GM10248 (cell line): ENCODE measurements around the gene BOD1.
"Not testable (repeated sequence)": the region's sequence is repeated elsewhere in the genome, so short reads cannot be mapped to it uniquely, and the experiment has no call there.

Source experiments
- CTCF ChIA-PET: fragments of 300-600 bp; sonication (Branson Sonifier 250); formaldehyde crosslinking; extraction: SDS; loops from one replicate; lab custom pipeline; 2021; ENCODE audit warnings: antibody characterized with exemption; lab: Yijun Ruan, JAX
- POLR2A ChIA-PET: fragments of 350-650 bp; sonication (Branson Sonifier 250); formaldehyde crosslinking; extraction: SDS; loops from one replicate; lab custom pipeline; 2020; ENCODE audit warnings: antibody characterized with exemption; lab: Yijun Ruan, JAX
- DNase-seq: peaks from one replicate; pipeline ENCODE4 v3.0.0; 2012; ENCODE audit errors: extremely low spot score
- CTCF ChIP-seq: IDR thresholded peaks from 2 replicates; pipeline ENCODE4 v1.5.1; 2012; ENCODE audit warnings: mild to moderate bottlenecking, low read depth; ENCODE audit errors: extremely low read depth, missing control alignments, control extremely low read depth

Gene BOD1

GRCh38 chr5:173590436-173591055 lies 25.9 kb downstream of the BOD1 start:
- no peak for DNase-seq
- ChIA-PET POLR2A (no interaction called here), CTCF (interaction anchor here (1.2 to 1.6 kb wide), 4 partner anchors 9 to 383 kb away, joined by 4 to 5 read pairs (median 4); no protein-coding TSS in a partner anchor)
- no peak for TF ChIP-seq CTCF

DNA sequence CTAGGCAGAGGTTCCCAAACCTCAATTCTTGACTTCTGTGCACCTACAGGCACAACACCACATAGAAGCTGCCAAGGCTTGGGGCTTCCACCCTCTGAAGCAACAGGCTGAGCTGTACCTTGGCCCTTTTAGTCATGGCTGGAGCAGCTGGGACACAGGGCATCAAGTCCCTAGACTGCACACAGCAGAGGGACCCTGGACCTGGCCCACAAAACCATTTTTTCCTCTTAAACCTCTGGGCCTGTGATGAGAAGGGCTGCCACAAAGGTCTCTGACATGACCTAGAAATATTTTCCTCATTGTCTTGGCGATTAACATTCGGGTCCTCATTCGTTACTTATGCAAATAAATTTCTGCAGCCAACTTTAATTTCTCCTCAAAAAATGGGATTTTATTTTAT lies 30.3 kb downstream of the BOD1 start:
- CTCF ChIA-PET = interaction anchor here (5.3 kb wide), 1 partner anchor 14 kb away, joined by 56 read pairs; no protein-coding TSS in a partner anchor
- DNase-seq, POLR2A ChIA-PET: not testable (repeated sequence)

- POLR2A ChIA-PET = no interaction called here
- CTCF ChIA-PET = interaction anchor here (1.0 to 5.3 kb wide), 7 partner anchors 9 to 734 kb away, joined by 3 to 56 read pairs (median 5); no protein-coding TSS in a partner anchor
- no peak for DNase-seq
- no peak for TF ChIP-seq CTCF
These were observed 33.1 kb downstream of the BOD1 start for GRCh38 chr5:173583346-173583745.

DNA sequence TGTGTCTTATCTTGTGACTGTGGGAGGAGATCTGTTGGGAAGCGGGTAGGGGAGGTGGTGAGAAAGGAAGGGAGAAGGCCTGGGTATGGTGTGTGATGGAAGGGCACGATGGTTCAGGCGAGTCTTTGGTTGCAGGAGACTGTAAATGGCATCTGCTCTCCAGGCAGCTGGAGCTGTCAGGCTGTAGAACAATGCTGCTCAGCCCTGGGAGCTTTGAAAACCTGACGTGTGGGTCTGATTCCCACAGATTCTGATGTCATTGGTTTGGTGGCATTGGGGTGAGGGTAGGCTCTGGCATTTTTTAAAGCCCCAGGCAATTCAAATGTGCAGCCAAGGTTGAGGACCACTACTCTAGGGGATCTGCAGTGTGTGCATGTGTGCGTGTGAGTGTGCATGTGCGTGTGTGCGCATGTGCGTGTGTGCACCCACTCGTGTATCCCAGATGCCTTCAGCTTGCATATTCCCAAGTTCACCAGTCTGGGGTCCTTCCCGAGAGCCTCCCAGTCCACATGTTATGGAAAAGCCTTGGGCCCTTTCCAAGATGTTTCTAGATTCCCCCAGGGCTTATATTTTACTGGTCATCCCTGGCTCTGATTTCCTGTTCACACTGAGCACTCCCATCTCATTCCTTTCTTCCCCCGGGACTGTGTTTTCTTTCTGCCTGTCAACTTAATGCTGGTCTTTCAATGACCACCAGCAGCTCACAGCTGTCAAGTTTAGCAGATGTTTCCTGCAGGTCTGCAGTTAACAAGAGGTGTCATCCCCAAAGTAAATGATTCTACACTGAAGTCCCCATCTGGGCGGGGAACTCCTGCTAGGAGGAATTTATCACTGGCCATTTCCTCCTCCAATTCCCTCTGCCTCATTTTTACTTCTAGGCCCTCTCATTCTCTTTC lies 34.0 kb downstream of the BOD1 start:
- ChIA-PET CTCF (interaction anchor here (0.6 to 5.3 kb wide), 20 partner anchors 9 to 735 kb away, joined by 3 to 56 read pairs (median 4); no protein-coding TSS in a partner anchor), POLR2A (no interaction called here)
- no peak for TF ChIP-seq CTCF
- DNase-seq = no peak

GRCh38 chr5:173581408-173582215 lies 34.8 kb downstream of the BOD1 start:
- peak; percentile 76 for TF ChIP-seq CTCF
- DNase-seq = peak; percentile 60
- CTCF ChIA-PET = interaction anchor here (0.6 to 5.3 kb wide), 20 partner anchors 10 to 736 kb away, joined by 3 to 56 read pairs (median 4); no protein-coding TSS in a partner anchor
- POLR2A ChIA-PET = no interaction called here

DNA sequence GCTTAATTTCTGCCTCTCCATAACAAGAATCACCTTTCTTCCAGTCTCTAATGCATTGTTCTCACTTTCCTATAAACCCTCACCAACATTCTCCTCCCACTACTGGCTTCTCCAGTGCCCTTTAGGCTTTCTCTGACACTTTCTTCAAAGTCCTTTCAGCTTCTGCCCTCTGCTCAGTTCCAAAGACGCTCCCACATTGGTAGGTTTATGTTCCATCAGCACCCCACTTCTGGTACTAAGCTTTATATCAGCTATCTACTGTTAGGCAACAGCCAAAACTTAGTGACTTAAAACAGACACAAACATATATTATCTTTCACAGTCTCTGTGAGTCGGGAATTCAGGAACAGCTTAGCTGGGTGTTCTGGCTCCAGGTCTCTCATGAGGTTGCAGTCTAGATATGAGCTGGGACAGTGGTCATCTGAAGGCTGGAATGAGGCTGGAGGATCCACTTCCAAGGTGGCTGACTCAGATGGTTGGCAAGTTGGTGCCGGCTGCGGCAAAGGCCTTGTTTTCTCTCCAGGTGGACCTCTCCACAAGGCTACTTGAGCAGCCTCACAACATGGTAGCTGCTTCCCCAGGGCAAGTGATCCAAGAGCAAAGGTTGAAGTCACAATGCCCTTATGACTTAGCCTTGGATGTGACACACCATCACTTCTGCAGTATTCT lies 37.4 kb downstream of the BOD1 start:
- no peak for DNase-seq
- TF ChIP-seq CTCF = no peak
- ChIA-PET POLR2A (no interaction called here), CTCF (interaction anchor here (0.8 to 1.7 kb wide), 8 partner anchors 8 to 394 kb away, joined by 3 to 4 read pairs (median 3); no protein-coding TSS in a partner anchor)
